LNCAP (cell line): Measurements from ENCODE around the gene CELF5.

Source experiments
- TF ChIP-seq, protein P1 (sequence below): fragments of 450-650 bp; IDR thresholded peaks from 2 replicates; pipeline ENCODE4 v1.5.1; 2017; ENCODE audit warnings: mild to moderate bottlenecking

The CELF5 gene

GRCh38 chr19:3201911-3202310, 22.6 kb upstream of the CELF5 start:
- TF ChIP-seq, protein P1, sequence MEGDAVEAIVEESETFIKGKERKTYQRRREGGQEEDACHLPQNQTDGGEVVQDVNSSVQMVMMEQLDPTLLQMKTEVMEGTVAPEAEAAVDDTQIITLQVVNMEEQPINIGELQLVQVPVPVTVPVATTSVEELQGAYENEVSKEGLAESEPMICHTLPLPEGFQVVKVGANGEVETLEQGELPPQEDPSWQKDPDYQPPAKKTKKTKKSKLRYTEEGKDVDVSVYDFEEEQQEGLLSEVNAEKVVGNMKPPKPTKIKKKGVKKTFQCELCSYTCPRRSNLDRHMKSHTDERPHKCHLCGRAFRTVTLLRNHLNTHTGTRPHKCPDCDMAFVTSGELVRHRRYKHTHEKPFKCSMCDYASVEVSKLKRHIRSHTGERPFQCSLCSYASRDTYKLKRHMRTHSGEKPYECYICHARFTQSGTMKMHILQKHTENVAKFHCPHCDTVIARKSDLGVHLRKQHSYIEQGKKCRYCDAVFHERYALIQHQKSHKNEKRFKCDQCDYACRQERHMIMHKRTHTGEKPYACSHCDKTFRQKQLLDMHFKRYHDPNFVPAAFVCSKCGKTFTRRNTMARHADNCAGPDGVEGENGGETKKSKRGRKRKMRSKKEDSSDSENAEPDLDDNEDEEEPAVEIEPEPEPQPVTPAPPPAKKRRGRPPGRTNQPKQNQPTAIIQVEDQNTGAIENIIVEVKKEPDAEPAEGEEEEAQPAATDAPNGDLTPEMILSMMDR = no peak

- TF ChIP-seq, protein P1 = no peak
Observed at GRCh38 chr19:3202346-3202745, 22.1 kb upstream of the CELF5 start.

DNA sequence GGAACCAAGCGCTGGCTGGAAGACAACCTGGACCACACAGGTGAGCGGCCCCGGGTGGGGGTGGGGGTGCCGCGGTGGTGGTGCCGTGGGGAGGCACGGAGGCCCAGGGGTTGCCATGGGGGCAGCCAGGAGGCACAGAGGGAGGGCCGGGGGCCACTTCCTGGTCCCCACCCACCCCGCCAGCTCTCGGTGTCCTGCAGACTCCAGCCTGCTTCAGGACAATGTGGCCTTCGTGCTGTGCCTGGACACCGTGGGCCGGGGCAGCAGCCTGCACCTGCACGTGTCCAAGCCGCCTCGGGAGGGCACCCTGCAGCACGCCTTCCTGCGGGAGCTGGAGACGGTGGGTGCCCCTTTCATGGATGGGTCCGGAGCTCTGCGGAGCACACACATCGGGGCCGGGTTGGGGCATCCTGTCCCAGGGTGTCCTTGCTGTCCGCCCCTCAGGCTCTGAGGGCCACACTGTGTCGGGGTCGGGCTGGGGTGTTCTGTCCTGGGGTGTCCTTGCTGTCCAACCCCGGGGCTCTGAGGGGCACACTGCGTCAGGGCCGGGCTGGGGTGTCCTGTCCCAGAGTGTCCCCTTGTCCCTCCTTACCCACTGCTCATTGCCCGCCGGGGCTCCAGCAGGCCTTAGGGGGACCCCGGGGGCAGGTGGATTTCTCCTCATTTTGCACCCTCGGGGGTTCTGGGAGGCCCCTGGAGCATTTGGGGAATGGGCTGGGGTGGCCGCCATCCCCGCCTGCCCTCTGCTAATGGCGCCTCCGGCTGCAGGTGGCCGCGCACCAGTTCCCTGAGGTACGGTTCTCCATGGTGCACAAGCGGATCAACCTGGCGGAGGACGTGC, 20.4 kb upstream of the CELF5 start:
- TF ChIP-seq, protein P1 = no peak

GRCh38 chr19:3204646-3205275, 19.7 kb upstream of the CELF5 start:
- TF ChIP-seq, protein P1 = no peak

DNA sequence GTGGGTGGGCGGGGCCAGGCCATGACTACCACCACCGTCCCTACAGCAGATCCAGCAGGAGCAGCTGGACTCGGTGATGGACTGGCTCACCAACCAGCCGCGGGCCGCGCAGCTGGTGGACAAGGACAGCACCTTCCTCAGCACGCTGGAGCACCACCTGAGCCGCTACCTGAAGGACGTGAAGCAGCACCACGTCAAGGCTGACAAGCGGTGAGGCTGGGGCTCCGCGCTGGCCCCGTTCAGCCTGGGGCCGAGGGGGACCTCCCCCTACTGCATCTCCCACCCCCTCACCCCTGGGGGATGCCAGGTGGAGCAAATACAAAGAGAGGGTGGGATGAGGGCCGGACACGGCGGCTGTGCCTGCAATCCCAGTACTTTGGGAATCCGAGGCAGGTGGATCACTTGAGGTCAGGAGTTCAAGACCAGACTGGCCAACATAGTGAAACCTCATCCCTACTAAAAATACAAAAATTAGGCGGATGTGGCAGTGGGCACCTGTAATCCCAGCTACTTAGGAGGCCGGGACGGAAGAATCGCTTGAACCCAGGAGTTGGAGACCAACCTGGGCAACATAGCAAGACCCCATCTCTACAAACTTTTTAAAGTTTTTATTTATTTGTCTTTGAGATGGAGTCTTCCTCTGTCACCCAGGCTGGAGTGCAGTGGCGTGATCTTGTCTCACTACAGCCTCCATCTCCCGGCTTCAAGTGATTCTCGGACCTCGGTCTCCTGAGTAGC, 18.1 kb upstream of the CELF5 start:
- TF ChIP-seq, protein P1 = no peak

GRCh38 chr19:3207461-3208242, 16.8 kb upstream of the CELF5 start:
- TF ChIP-seq, protein P1 = no peak
